ENCODE results near the gene ADORA3. TPM values are rescaled to one million over a fixed set of nuclear protein-coding genes. Genes with fewer than 3 reads are reported as not detected.

Gene ADORA3
- total RNA-seq, 2 donors from 2014 or later: 2.0 to 11.3 TPM

- Histone ChIP-seq H3K27ac (no peak overlapping the region), H3K9me3 (no peaks in the 10 kb centered on the region), H3K36me3 (no peaks in the 10 kb centered on the region), H3K27me3 (no peaks in the 10 kb centered on the region), H3K4me3 (no peak overlapping the region), H3K4me1 (peaks cover 0 to 14% of the 10 kb centered on the region in 2 donors)
- no peak for DNase-seq (ENCODE audit: low spot score)
- TF ChIP-seq CTCF (IDR thresholded peaks at IDR 0.05): no peak
Measured at GRCh38 chr1:111484391-111485026, 18.9 kb downstream of the ADORA3 start.

GRCh38 chr1:111483876-111484275 lies 19.6 kb downstream of the ADORA3 start:
- H3K4me3 ChIP-seq: no peak overlapping the region
- no peak overlapping the region for H3K27ac ChIP-seq
- no peaks in the 10 kb centered on the region for H3K9me3 ChIP-seq
- DNase-seq (ENCODE audit: low spot score): no peak
- H3K27me3 ChIP-seq: no peaks in the 10 kb centered on the region
- H3K36me3 ChIP-seq: no peaks in the 10 kb centered on the region
- no peak for TF ChIP-seq CTCF (IDR thresholded peaks at IDR 0.05)
- peaks cover 0 to 14% of the 10 kb centered on the region in 2 donors for H3K4me1 ChIP-seq

DNA sequence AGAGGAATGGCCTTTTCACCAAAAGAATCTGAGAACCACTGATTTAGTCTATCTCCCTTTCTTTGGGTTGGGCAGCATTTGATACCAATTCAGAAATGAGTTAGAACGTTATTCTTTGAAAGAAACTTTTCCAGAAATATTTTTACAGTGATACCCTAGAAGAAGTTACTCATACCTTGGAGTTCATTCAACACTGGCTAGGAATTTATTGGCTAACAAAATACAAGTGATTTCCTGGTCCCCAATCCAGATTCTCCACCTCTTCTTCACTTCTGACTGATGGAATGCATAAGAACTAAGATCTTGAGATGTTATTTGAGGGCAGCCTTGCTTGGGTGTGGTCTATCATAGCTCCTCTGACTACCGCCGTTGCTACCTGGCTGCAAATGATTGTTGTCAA lies 20.3 kb downstream of the ADORA3 start:
- no peak for TF ChIP-seq CTCF (IDR thresholded peaks at IDR 0.05)
- Histone ChIP-seq H3K27me3 (no peaks in the 10 kb centered on the region), H3K4me1 (peaks cover 0 to 14% of the 10 kb centered on the region in 2 donors), H3K4me3 (no peak overlapping the region), H3K36me3 (no peaks in the 10 kb centered on the region), H3K27ac (no peak overlapping the region), H3K9me3 (no peaks in the 10 kb centered on the region)
- DNase-seq (ENCODE audit: low spot score): no peak

GRCh38 chr1:111481387-111482221 lies 21.8 kb downstream of the ADORA3 start:
- no peak overlapping the region for H3K4me3 ChIP-seq
- no peaks in the 10 kb centered on the region for H3K36me3 ChIP-seq
- H3K27me3 ChIP-seq: no peaks in the 10 kb centered on the region
- DNase-seq (ENCODE audit: low spot score): peak; percentile 84
- H3K9me3 ChIP-seq: no peaks in the 10 kb centered on the region
- H3K27ac ChIP-seq: no peak overlapping the region
- peaks cover 0 to 23% of the 10 kb centered on the region in 2 donors for H3K4me1 ChIP-seq
- TF ChIP-seq CTCF (IDR thresholded peaks at IDR 0.05): peak; percentile 55 to 77

GRCh38 chr1:111480674-111481073 lies 22.8 kb downstream of the ADORA3 start:
- Histone ChIP-seq H3K9me3 (no peaks in the 10 kb centered on the region), H3K36me3 (no peaks in the 10 kb centered on the region), H3K27me3 (no peaks in the 10 kb centered on the region), H3K27ac (no peak overlapping the region), H3K4me3 (no peak overlapping the region), H3K4me1 (peaks cover 0 to 32% of the 10 kb centered on the region in 2 donors)
- DNase-seq (ENCODE audit: low spot score): no peak
- no peak for TF ChIP-seq CTCF (IDR thresholded peaks at IDR 0.05)
